Measurements from ENCODE around the gene CDK14.

DNA sequence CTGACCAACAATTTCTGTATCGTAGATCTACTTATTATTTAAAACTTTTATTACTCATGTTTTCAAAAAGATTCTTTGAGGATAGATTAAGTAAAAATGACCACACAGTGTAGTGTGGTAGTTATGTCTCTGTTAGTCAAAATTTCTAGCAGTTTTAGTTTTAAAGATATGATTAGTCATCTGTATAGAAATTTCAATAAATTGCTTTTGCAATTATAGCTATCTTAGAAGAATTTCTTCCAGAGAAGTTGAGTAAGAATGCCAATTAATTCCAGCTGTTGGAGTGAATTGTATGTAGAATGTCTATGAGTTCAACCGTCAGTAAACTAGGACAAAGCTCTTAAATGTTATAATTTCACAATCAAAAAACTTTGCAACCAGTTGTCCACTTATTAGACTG lies 229.7 kb downstream of the CDK14 start:
- TF ChIP-seq, protein P1, sequence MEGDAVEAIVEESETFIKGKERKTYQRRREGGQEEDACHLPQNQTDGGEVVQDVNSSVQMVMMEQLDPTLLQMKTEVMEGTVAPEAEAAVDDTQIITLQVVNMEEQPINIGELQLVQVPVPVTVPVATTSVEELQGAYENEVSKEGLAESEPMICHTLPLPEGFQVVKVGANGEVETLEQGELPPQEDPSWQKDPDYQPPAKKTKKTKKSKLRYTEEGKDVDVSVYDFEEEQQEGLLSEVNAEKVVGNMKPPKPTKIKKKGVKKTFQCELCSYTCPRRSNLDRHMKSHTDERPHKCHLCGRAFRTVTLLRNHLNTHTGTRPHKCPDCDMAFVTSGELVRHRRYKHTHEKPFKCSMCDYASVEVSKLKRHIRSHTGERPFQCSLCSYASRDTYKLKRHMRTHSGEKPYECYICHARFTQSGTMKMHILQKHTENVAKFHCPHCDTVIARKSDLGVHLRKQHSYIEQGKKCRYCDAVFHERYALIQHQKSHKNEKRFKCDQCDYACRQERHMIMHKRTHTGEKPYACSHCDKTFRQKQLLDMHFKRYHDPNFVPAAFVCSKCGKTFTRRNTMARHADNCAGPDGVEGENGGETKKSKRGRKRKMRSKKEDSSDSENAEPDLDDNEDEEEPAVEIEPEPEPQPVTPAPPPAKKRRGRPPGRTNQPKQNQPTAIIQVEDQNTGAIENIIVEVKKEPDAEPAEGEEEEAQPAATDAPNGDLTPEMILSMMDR (IDR thresholded peaks at IDR 0.05; ENCODE audit: extremely low read depth in 1 of 2, insufficient read depth in 1 of 2, low read depth in 1 of 2, low read length in 2 of 2) = no peak
- no peak for TF ChIP-seq EZH2 (IDR thresholded peaks at IDR 0.05; ENCODE audit: borderline replicate concordance, low read depth, low read length, severe bottlenecking)
